HG03097 (cell line): Measurements from ENCODE around the gene TNNT2.

Experiments
- ATAC-seq: cut with Tn5 transposase; IDR thresholded peaks from one replicate; pipeline ENCODE4 v1.9.1; 2021; ENCODE audit not compliant: unreplicated experiment, low FRiP score

Gene TNNT2

GRCh38 chr1:201404055-201404454, 26.6 kb upstream of the TNNT2 start:
- ATAC-seq, result no peak

GRCh38 chr1:201403359-201403758, 25.9 kb upstream of the TNNT2 start:
- no peak for ATAC-seq

- no peak for ATAC-seq
Observed at GRCh38 chr1:201401700-201402099, 24.2 kb upstream of the TNNT2 start.

- no peak for ATAC-seq
Observed at GRCh38 chr1:201400852-201401230, 23.4 kb upstream of the TNNT2 start.

GRCh38 chr1:201400212-201400851, 22.9 kb upstream of the TNNT2 start:
- no peak for ATAC-seq

GRCh38 chr1:201399352-201400126, 22.1 kb upstream of the TNNT2 start:
- ATAC-seq, result no peak

GRCh38 chr1:201399018-201399351, 21.5 kb upstream of the TNNT2 start, which contains the start of gene LAD1:
Gene LAD1, minus strand, starts transcription at chr1:201399324. Its CDS starts 18 bp downstream, at chr1:201399306.
- ATAC-seq, result no peak

GRCh38 chr1:201397675-201398074, 20.2 kb upstream of the TNNT2 start:
- no peak for ATAC-seq

- ATAC-seq, result no peak
Observed at GRCh38 chr1:201396861-201397464, 19.5 kb upstream of the TNNT2 start.

GRCh38 chr1:201395936-201396335, 18.5 kb upstream of the TNNT2 start:
- no peak for ATAC-seq

GRCh38 chr1:201394591-201394990, 17.1 kb upstream of the TNNT2 start:
- no peak for ATAC-seq

- no peak for ATAC-seq
Observed at GRCh38 chr1:201393076-201393475, 15.6 kb upstream of the TNNT2 start.

- no peak for ATAC-seq
Observed at GRCh38 chr1:201391651-201392511, 14.4 kb upstream of the TNNT2 start.

- no peak for ATAC-seq
Observed at GRCh38 chr1:201391225-201391624, 13.7 kb upstream of the TNNT2 start.

GRCh38 chr1:201389051-201389450, 11.6 kb upstream of the TNNT2 start:
- ATAC-seq, result no peak

GRCh38 chr1:201386208-201386607, 8.7 kb upstream of the TNNT2 start:
- no peak for ATAC-seq

GRCh38 chr1:201385299-201385891, 7.9 kb upstream of the TNNT2 start:
- ATAC-seq, result no peak

GRCh38 chr1:201384406-201384782, 6.9 kb upstream of the TNNT2 start:
- no peak for ATAC-seq

GRCh38 chr1:201383647-201384405, 6.3 kb upstream of the TNNT2 start:
- no peak for ATAC-seq

GRCh38 chr1:201381130-201381529, 3.6 kb upstream of the TNNT2 start:
- ATAC-seq, result no peak
